Nephron (organoid): ENCODE results near the gene THBS3.
"Not testable (repeated sequence)": the region's sequence is repeated elsewhere in the genome, so short reads cannot be mapped to it uniquely, and the experiment has no call there.

Source experiments
- H3K27ac Mint-ChIP-seq, 3 experiments: 2 replicates each; pipeline ENCODE4 v1.8.0; 2020; ENCODE audit warnings: mixed read lengths in 3 of 3, mild to moderate bottlenecking in 2 of 3, moderate library complexity in 1 of 3
- H3K27me3 Mint-ChIP-seq: 2 replicates; pipeline ENCODE4 v1.8.0; 2021; ENCODE audit warnings: low read depth, mild to moderate bottlenecking, moderate library complexity, mixed read lengths
- H3K36me3 Mint-ChIP-seq: 2 replicates; pipeline ENCODE4 v1.8.0; 2020; ENCODE audit warnings: low read depth, mixed read lengths
- H3K4me1 Mint-ChIP-seq: 2 replicates; pipeline ENCODE4 v1.8.0; 2020; ENCODE audit warnings: mixed read lengths
- H3K4me3 Mint-ChIP-seq, 3 experiments: 2 replicates each; pipeline ENCODE4 v1.8.0; 2020; ENCODE audit warnings: mild to moderate bottlenecking in 3 of 3, mixed read lengths in 3 of 3, moderate library complexity in 2 of 3
- H3K9me3 Mint-ChIP-seq: 2 replicates; pipeline ENCODE4 v1.8.0; 2020; ENCODE audit warnings: mixed read lengths
- TF ChIP-seq, protein P1 (sequence below), 3 experiments: fragments of 200-600 bp; sonication (generic); IDR thresholded peaks; one replicate each; pipeline ENCODE4 v1.5.0; 2021; ENCODE audit warnings: antibody characterized with exemption in 3 of 3; ENCODE audit not compliant: unreplicated experiment in 3 of 3

THBS3 gene

DNA sequence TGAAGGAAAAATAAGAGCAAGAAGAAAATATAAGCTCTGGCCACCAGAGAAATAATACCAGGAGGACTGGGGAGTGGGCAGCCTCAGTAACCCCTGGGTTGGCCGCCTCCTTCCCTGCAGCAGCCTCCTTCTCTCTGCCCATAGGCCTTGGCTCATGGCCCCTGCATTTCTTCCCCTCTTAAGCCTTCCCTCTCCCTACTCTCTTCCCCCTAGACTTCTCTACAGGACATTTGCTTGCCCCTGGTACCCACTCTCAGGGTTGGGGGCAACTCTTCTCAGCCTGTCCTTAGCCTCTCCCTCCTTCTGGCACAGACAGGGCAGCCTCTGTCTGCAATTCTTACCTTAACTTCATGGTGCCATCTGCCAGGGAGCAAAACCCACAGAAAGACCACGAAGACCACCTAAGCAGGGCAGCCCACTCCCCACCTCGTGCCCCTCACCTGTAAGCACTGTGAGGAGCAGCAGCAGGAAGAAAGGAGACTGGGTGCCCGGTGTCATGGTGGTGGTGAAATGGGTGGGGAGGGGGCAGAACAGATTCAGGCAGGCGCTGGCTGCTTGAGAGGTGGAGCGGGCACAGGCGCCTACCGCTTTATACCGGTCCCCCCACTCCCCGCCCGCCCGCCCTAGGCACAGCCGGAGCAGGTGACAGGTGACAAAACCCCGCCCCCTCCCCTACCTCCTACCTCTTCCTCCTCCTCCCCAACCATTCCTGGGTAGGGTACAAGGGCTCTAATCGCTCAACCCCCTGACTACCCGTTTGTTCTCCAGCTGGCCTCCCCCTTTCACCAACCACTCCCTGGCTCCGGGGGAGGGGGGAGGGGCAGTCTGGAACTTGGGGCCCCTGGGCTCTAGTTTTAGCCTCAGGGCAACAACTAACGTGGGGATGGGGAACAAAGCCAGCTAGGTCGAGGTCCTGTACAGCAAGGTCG is 15.1 kb downstream of the THBS3 start:
- TF ChIP-seq, protein P1, sequence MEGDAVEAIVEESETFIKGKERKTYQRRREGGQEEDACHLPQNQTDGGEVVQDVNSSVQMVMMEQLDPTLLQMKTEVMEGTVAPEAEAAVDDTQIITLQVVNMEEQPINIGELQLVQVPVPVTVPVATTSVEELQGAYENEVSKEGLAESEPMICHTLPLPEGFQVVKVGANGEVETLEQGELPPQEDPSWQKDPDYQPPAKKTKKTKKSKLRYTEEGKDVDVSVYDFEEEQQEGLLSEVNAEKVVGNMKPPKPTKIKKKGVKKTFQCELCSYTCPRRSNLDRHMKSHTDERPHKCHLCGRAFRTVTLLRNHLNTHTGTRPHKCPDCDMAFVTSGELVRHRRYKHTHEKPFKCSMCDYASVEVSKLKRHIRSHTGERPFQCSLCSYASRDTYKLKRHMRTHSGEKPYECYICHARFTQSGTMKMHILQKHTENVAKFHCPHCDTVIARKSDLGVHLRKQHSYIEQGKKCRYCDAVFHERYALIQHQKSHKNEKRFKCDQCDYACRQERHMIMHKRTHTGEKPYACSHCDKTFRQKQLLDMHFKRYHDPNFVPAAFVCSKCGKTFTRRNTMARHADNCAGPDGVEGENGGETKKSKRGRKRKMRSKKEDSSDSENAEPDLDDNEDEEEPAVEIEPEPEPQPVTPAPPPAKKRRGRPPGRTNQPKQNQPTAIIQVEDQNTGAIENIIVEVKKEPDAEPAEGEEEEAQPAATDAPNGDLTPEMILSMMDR (IDR thresholded peaks at IDR 0.05; ENCODE audit: unreplicated experiment in 3 of 3): no peak
- Mint-ChIP-seq H3K27me3 (peaks cover 3% of the 10 kb centered on the region), H3K9me3 (peaks cover 3% of the 10 kb centered on the region), H3K36me3 (peaks cover 10% of the 10 kb centered on the region), H3K4me1 (peaks cover 27% of the 10 kb centered on the region), H3K4me3 (peak overlapping the region; percentile 89 to 91 (median 89)), H3K27ac (peak overlapping the region; percentile 92 to 99 (median 98))

DNA sequence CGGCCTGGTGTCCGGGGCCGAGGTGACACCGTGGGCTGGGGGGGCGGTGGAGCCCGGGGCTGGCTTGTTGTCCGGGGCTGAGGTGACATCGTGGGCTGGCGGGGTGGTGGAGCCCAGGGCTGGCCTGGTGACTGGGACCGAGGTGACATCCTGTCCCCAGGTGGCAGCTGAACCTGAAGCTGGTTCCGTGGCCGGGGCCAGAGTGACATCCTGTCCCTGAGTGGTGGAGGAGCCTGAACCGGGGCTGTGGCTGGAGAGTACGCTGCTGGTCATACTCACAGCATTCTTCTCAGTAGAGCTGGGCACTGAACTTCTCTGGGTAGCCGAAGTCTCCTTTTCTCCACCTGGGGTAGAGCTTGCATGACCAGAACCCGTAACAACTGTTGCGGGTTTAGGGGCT is 15.8 kb downstream of the THBS3 start:
- TF ChIP-seq, protein P1 (IDR thresholded peaks at IDR 0.05; ENCODE audit: unreplicated experiment in 3 of 3): no peak
- peaks cover 3% of the 10 kb centered on the region for H3K9me3 Mint-ChIP-seq
- peaks cover 3% of the 10 kb centered on the region for H3K27me3 Mint-ChIP-seq
- H3K27ac Mint-ChIP-seq: peak overlapping the region; percentile 84 to 98 (median 93)
- H3K4me1 Mint-ChIP-seq: peaks cover 27% of the 10 kb centered on the region
- H3K4me3 Mint-ChIP-seq: peak overlapping the region; percentile 62 to 69 (median 63)
- H3K36me3 Mint-ChIP-seq: peaks cover 5% of the 10 kb centered on the region

DNA sequence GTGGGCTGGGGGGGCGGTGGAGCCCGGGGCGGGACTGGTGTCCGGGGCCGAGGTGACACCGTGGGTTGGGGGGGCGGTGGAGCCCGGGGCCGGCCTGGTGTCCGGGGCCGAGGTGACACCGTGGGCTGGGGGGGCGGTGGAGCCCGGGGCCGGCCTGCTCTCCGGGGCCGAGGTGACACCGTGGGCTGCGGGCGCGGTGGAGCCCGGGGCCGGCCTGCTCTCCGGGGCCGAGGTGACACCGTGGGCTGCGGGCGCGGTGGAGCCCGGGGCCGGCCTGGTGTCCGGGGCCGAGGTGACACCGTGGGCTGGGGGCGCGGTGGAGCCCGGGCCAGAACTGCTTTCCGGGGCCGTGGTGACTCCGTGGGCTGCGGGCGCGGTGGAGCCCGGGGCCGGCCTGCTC is 17.8 kb downstream of the THBS3 start:
- H3K9me3 Mint-ChIP-seq, H3K27ac Mint-ChIP-seq: not testable (repeated sequence)
- peaks cover 19% of the 10 kb centered on the region for H3K4me1 Mint-ChIP-seq

DNA sequence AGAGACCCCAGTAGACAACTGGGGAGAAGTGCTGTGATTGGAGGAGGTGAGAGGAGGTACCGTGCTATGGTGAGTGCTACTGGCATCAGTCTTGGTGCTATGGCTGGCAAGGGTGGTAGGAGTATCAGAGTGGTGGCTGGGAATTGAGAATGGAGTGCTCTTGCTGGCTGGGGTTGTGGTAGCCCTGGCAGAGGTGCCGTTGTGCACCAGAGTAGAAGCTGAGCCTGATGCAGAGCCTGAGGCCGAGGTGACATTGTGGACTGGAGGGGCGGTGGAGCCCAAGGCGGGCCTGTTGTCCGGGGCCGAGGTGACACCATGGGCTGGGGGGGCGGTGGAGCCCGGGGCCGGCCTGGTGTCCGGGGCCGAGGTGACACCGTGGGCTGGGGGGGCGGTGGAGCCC is 19.4 kb downstream of the THBS3 start:
- Mint-ChIP-seq H3K9me3 (peaks cover 3% of the 10 kb centered on the region), H3K27ac (peak overlapping the region; percentile 78 to 95 (median 95)), H3K4me3 (peak overlapping the region in 1 of 3 experiments; percentile 48), H3K36me3 (peaks cover 5% of the 10 kb centered on the region), H3K4me1 (peaks cover 6% of the 10 kb centered on the region), H3K27me3 (peaks cover 6% of the 10 kb centered on the region)
- TF ChIP-seq, protein P1 (IDR thresholded peaks at IDR 0.05; ENCODE audit: unreplicated experiment in 3 of 3): no peak

More for the DNA sequence above, 17.8 kb downstream of the THBS3 start:
- not testable (repeated sequence) for H3K36me3 Mint-ChIP-seq, H3K27me3 Mint-ChIP-seq, H3K4me3 Mint-ChIP-seq

DNA sequence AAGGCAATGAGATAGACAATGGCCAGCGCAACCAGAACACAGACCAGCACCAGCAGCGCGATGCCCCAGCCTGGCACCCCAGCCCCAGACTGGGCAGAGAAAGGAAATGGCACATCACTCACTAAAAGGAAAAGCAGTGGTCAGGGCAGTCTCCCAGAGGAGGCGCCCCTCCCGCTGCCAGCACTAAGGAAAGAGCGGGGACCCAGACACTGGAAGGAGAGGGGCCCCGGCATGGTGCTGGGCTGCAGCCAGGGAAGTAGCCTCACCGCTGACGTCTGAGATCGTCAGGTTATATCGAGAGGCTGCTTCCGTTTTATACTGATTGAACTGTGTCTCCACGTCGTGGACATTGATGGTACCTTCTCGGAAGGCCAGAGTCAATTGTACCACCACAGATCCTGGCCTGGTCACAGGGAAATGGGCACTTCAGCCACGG is 20.2 kb downstream of the THBS3 start:
- Mint-ChIP-seq H3K36me3 (peaks cover 7% of the 10 kb centered on the region), H3K9me3 (peaks cover 3% of the 10 kb centered on the region), H3K4me3 (no peak overlapping the region), H3K27ac (peak overlapping the region; percentile 90 to 96 (median 95)), H3K27me3 (peaks cover 6% of the 10 kb centered on the region), H3K4me1 (peaks cover 5% of the 10 kb centered on the region)
- TF ChIP-seq, protein P1 (IDR thresholded peaks at IDR 0.05; ENCODE audit: unreplicated experiment in 3 of 3): no peak

DNA sequence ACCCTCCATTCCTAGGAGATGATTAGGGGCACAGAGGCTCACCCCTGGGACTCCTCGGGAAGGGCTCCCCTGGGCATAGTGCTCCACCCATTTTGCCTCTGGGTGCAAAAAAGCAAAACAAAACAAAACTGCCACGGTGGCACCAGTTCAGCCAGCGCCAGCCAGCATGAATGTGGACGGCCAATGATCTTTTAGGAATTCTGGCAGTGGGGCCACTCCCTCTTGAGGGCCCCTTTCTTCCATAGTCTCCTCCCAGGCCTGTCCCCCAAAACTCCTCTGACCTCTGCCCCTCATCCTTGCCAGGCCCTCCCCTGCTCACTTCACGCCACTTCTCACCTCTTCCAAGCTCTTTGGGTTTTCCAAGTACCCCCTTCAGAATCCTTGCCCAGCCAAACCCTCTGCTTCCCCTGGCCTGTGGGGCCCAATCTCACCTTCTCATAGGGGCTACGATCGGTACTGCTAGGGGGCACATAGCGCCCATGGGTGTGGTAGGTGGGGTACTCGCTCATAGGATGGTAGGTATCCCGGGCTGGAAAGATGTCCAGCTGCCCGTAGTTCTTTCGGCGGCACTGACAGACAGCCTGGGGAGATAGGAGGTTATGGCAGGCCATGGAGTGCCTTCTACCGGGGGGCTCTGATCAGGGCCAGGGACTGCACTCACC is 20.8 kb downstream of the THBS3 start:
- Mint-ChIP-seq H3K4me1 (peaks cover 5% of the 10 kb centered on the region), H3K27me3 (peaks cover 6% of the 10 kb centered on the region), H3K9me3 (peaks cover 3% of the 10 kb centered on the region)

More for the DNA sequence above, 20.8 kb downstream of the THBS3 start:
- no peak overlapping the region for H3K4me3 Mint-ChIP-seq
- TF ChIP-seq, protein P1 (IDR thresholded peaks at IDR 0.05; ENCODE audit: unreplicated experiment in 3 of 3): no peak
- peak overlapping the region; percentile 90 to 96 (median 95) for H3K27ac Mint-ChIP-seq
- H3K36me3 Mint-ChIP-seq: peaks cover 7% of the 10 kb centered on the region
